T-helper 1 cell treated with Interleukin-12 subunit alpha and Interleukin-12 subunit beta and Interleukin-4 antibody, amounts not matched to agents 30 ng/mL and 1 ng/mL, for 36 hours (primary cell): ENCODE data around the gene BCR. TPM values are rescaled to one million over a fixed set of nuclear protein-coding genes. Genes with fewer than 3 reads are reported as not detected.

Experiments
- intact Hi-C: fragments of 100-400 bp; cut with micrococcal nuclease; formaldehyde crosslinking; loops from one replicate; pipeline ENCODE4 v1.15.1; 2024
- total RNA-seq: library from RNA; stranded (reverse); gene quantifications from 2 replicates; pipeline ENCODE4 v1.2.3, GENCODE V29; 2022

The BCR gene
- total RNA-seq, 1 donor from 2014 or later: 67.7 TPM

GRCh38 chr22:23257889-23258825 is 77.8 kb downstream of the BCR start:
- intact Hi-C loops: no loop called here

GRCh38 chr22:23258826-23259170 is 78.5 kb downstream of the BCR start:
- intact Hi-C loops: no loop called here

DNA sequence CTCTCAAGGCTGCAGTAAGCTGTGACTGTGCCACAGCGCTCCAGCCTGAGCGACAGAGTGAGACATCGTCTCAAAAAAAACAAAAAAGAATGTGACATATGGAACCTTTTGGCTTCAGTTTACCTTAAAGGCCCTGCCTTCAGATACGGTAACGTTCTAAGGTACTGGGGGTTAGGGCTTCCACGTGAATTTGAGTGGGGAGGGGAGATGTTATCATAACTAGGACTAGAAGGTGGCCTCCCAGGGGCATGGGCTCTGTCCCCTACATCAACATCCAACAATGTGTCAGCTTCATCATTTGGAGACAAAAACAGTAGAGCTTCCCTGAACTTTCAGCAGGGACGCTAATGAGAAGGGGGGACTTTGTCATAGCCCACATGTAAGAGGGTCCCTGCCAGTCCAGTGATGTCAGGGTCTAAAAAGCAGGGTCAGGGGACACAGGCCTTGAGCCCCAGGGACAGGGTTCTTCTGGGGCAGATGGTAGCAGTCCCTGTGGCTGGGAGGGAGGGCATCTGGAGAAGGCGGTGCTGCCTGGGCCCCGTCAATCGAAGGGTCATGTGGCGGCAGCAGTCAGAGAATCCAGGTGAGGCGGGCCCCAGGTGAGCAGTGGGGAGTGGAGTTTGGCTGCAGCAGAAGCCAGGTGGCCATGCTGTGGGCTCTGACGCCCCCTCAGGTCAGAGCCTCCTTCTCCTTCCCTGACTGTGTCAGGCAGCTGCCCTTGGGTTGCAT is 79.8 kb downstream of the BCR start:
- intact Hi-C loops: no loop called here

DNA sequence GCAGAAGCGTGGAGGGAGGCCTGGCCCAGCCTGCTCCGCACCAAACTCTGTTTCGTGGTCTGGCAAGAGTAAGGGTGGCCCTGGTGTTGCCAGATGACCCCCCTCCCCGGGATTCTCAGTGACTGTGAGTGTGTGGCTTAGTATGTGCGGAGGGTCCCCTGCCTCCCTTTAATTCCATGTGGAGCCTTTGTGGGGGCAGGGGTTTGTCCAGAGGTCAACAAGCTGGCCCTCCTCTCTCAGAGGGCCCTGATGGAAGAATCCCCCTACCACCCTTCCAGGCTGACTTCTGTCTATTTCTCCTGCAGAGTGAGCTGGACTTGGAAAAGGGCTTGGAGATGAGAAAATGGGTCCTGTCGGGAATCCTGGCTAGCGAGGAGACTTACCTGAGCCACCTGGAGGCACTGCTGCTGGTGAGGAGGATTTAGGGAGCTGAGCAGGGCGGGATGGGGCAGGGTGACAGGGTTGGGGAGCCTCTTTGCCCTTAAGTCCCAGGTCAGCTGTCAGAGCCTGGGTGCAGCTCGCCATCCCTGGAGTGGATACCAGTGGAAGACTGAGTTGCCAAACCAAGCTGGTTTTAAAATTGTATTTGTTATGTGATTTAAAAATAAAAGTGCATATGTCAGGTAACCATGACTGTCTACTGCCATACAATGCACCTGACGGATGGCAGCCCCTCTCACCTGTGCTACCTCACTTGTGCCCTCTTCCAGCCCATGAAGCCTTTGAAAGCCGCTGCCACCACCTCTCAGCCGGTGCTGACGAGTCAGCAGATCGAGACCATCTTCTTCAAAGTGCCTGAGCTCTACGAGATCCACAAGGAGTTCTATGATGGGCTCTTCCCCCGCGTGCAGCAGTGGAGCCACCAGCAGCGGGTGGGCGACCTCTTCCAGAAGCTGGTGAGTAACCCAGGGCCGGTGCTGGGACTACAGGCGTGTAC is 80.6 kb downstream of the BCR start:
- intact Hi-C loops: no loop called here

DNA sequence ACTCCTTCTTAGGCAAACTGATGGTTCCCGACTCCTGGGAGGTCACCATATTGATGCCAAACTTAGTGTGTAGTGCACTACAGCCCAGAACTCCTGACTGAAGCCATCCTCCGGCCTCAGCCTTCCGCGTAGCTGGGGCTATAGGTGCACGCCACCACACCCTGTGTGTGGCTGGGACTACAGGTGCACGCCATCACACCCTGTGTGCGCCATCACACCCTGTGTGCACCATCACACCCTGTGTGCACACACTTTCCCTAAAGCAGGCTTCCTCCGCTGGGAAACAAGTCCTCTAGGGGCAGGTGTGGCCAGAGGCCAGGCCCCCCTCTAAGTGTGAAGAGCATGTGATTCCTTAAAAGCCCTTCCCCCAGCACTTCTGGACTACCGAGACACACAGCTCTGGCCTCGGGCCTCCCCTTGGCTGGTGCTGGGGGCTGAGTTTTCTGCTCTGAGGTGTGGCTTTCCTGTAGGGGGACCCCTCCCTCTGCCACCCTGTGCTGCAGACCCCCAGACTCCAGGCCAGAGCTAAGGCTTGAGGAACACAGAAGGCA is 81.7 kb downstream of the BCR start:
- intact Hi-C loops: no loop called here

DNA sequence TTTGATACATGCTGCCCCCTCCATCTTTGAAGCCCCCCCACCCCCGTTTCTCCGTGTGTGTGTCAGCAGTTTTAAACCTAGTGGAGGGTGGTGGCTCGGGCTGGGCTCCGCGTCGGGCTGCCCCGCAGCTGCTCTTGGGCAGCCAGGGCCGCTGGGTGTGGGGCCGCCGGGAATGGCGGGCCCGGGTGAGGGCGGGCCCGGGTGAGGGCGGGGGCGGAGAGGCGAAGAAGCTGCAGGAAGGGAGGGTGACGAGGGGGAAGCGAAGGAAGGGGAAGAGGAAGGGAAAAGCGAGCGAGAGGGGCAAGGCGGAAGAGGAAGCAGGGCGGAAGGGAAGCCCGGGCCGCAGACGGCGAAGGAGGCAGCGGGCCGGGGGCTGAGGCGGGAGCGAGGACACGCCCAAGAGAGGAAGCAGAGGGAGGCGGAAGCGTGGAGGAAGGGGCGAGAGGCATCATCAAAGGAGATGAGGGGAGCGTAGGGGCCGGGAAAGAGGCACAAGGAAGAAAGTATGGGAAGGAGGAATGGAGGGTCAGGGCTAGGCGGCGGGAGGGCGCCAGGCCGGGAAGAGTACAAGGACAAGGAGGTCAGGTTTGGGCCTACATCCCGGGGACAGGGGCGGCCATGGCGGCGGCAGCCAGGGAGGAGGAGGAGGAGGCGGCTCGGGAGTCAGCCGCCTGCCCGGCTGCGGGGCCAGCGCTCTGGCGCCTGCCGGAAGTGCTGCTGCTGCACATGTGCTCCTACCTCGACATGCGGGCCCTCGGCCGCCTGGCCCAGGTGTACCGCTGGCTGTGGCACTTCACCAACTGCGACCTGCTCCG is 82.4 kb downstream of the BCR start:
- intact Hi-C loops: no loop called here

DNA sequence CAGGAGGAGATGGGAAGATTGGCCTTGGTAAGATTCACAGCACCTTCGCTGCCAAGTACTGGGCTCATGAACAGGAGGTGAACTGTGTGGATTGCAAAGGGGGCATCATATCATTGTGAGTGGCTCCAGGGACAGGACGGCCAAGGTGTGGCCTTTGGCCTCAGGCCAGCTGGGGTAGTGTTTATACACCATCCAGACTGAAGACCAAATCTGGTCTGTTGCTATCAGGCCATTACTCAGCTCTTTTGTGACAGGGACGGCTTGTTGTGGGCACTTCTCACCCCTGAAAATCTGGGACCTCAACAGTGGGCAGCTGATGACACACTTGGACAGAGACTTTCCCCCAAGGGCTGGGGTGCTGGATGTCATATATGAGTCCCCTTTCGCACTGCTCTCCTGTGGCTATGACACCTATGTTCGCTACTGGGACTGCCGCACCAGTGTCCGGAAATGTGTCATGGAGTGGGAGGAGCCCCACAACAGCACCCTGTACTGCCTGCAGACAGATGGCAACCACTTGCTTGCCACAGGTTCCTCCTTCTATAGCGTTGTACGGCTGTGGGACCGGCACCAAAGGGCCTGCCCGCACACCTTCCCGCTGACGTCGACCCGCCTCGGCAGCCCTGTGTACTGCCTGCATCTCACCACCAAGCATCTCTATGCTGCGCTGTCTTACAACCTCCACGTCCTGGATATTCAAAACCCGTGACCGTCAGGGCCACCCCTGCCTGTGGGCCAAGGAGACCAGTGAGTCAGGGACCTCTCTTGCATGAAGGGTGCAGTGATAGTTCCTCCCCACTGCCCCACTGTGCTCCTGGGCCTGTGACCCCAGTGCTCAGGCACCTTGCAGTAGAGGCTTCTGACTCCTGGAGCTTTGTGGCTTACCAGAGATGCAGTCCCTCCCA is 83.6 kb downstream of the BCR start:
- intact Hi-C loops: no loop called here

- intact Hi-C loops: no loop called here
Measured at GRCh38 chr22:23264610-23265367, 84.5 kb downstream of the BCR start.

GRCh38 chr22:23265368-23265700 is 85.0 kb downstream of the BCR start:
- intact Hi-C loops: no loop called here

GRCh38 chr22:23266780-23267179 is 86.5 kb downstream of the BCR start:
- intact Hi-C loops: no loop called here

GRCh38 chr22:23267226-23268043 is 87.1 kb downstream of the BCR start:
- intact Hi-C loops: no loop called here

DNA sequence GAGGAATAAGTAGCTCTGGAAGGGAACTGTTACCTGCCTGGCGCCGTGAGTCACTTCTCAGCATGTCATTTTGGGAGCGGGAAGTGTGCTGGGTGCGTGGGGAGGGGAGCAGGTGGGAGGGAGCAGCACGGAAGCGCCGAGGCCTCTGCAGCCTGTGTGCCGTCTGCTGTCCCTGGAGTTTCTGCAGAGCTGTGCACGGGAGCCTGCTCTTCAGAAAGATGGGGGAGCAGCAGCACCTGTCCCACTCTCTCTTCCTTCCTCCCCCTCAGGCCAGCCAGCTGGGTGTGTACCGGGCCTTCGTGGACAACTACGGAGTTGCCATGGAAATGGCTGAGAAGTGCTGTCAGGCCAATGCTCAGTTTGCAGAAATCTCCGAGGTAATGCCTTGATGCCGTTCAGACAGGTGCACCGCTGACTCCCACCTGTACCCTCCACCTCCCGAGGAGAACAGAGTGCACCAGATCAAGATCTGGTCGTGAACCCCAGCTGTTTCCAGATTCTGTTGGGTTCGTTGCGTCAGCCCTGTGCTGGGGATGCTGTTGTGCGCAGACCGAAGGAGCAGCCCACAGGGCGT is 87.9 kb downstream of the BCR start:
- intact Hi-C loops: no loop called here

DNA sequence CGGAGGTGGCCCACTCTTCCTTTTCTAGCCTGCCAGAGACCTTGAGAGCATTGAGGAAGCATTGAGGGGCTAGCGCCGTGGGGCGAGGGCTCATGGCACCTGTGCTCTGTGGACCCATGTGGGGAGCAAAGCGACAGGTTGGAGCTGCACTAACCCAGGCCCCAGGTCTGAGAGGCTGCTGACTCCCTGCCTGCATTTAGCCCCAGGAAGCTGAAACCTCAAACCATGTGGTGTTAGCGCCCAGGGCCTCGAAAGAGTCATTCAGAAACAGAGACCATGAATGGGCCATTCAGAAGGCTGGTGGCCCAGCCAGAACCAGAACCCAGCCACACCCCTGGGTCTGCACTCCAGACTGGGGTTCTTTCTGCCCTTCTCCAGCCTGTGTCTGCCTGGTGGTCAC is 88.6 kb downstream of the BCR start:
- intact Hi-C loops: no loop called here

GRCh38 chr22:23269441-23270211 is 89.3 kb downstream of the BCR start:
- intact Hi-C loops: no loop called here

DNA sequence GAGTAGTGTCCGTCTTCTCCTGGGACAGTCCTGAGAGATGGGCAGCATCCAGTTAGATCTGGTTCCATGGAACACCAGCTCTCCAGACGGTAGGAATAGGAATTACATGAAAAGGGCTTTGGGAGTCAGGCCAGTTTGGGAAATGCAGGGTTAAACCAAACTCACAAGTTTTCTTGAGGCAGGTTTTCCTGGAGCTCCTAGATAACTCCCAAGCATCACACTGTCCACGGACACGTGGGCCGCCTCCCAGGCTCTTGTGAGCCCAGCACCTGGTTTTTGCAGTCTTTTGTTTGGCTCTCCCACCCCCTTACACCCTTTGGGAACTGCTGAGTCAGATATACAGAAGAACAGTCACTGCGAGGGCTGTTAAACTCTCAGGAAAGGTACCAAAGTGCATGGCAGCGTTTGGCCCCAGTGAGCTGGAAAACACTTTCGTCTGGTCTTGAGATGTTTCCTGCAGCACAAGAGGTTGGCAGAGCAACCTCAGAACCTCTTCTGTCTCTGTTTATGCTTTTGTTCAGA is 90.0 kb downstream of the BCR start:
- intact Hi-C loops: no loop called here

GRCh38 chr22:23270798-23271596 is 90.7 kb downstream of the BCR start:
- intact Hi-C loops: no loop called here
